LNCaP clone FGC (cell line): ENCODE data around the gene MUC5AC.

Experiments used
- DNase-seq: peaks from one replicate; pipeline ENCODE4 v3.0.0-alpha.2; 2011; ENCODE audit warnings: low read depth
- H3K4me3 ChIP-seq: 2 replicates; pipeline ENCODE4 v1.5.1; 2011; ENCODE audit warnings: mild to moderate bottlenecking, low read depth, low read length, control low read depth
- TF ChIP-seq, protein P1 (sequence below): IDR thresholded peaks from 2 replicates; pipeline ENCODE4 v1.5.1; 2012; ENCODE audit warnings: mild to moderate bottlenecking; ENCODE audit not compliant: control insufficient read depth, insufficient read depth; ENCODE audit errors: extremely low read depth

MUC5AC gene

DNA sequence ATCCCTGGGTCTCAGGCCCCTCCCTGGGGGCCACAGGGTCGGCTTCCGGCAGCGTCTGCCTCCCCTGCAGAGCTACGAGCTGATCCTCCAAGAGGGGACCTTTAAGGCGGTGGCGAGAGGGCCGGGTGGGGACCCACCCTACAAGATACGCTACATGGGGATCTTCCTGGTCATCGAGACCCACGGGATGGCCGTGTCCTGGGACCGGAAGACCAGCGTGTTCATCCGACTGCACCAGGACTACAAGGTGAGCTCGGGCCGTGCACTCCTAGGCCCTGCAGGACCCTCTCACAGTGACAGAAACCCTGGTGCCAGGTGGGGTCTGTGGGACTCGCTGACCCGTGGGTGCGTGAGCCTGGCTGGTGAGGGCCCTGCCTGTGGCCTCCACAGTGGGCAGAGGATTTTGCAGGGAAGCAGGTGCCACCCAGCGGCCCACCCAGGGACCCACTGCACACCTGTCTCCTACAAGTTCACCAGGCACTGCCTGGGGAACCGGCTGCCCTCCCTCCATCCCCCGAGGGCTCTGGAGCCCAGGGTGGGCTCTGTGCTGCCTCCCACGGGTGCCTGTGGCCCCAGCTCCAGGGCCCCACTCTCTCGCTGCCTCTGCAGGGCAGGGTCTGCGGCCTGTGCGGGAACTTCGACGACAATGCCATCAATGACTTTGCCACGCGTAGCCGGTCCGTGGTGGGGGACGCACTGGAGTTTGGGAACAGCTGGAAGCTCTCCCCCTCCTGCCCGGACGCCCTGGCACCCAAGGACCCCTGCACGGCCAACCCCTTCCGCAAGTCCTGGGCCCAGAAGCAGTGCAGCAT, 78.8 kb downstream of the MUC5AC start:
- no peak overlapping the region for H3K4me3 ChIP-seq
- no peak for DNase-seq

DNA sequence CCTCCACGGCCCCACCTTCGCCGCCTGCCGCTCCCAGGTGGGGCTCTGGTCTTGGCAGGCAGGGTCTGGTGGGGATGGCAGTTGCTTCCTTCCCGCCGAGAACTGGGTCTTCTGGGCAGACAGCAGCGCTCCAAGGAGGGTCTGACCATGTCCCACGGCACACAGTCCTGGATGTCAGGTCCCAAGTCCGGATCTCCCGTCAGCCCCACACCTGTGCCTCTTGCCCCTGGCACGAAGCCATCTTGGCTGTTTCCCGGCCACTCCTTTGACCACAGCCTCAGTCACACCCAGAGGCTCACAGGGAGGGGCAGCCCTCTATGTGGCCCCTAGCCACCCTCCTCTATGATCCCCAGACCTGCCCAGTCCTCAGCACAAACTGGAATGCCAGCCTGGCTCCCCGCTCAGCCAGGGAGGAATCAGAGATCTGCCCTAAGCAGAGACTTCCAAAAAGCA, 79.4 kb downstream of the MUC5AC start:
- TF ChIP-seq, protein P1, sequence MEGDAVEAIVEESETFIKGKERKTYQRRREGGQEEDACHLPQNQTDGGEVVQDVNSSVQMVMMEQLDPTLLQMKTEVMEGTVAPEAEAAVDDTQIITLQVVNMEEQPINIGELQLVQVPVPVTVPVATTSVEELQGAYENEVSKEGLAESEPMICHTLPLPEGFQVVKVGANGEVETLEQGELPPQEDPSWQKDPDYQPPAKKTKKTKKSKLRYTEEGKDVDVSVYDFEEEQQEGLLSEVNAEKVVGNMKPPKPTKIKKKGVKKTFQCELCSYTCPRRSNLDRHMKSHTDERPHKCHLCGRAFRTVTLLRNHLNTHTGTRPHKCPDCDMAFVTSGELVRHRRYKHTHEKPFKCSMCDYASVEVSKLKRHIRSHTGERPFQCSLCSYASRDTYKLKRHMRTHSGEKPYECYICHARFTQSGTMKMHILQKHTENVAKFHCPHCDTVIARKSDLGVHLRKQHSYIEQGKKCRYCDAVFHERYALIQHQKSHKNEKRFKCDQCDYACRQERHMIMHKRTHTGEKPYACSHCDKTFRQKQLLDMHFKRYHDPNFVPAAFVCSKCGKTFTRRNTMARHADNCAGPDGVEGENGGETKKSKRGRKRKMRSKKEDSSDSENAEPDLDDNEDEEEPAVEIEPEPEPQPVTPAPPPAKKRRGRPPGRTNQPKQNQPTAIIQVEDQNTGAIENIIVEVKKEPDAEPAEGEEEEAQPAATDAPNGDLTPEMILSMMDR: no peak
- H3K4me3 ChIP-seq: no peak overlapping the region
- DNase-seq: no peak

More for the DNA sequence above, 78.8 kb downstream of the MUC5AC start:
- TF ChIP-seq, protein P1: no peak

DNA sequence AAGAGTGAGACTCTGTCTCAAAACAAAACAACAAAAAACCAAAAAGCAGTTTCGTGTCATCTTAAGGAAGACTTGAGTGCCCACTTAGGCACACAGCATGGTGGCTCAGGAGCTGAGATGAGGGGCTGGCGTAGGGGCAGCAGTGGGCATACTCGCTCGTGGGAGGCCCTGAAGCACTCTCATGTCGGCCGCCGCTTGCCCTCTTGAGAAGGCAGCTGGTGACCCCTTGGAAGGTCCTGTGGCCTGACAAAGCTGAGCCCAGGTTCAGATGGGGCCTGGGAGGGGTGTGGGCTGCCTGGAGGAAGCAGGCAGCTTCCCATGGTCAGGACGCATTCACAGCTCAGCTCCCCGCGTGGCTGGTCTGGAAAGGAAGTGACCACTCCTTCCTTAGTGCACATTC, 80.1 kb downstream of the MUC5AC start:
- DNase-seq: no peak
- TF ChIP-seq, protein P1: no peak

GRCh38 chr11:1238767-1239595, 81.2 kb downstream of the MUC5AC start:
- TF ChIP-seq, protein P1: no peak
- no peak overlapping the region for H3K4me3 ChIP-seq
- DNase-seq: peak; percentile 45

More for the DNA sequence above, 80.1 kb downstream of the MUC5AC start:
- no peak overlapping the region for H3K4me3 ChIP-seq

- no peak for DNase-seq
- TF ChIP-seq, protein P1: no peak
- no peak overlapping the region for H3K4me3 ChIP-seq
Measured at GRCh38 chr11:1239596-1240205, 81.9 kb downstream of the MUC5AC start.

DNA sequence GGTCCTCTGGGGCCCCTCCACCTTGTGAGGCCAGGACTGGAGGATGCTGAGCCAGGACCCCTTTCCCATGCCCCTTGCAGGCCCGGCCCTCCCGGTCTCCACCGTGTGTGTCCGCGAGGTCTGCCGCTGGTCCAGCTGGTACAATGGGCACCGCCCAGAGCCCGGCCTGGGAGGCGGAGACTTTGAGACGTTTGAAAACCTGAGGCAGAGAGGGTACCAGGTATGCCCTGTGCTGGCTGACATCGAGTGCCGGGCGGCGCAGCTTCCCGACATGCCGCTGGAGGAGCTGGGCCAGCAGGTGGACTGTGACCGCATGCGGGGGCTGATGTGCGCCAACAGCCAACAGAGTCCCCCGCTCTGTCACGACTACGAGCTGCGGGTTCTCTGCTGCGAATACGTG, 83.0 kb downstream of the MUC5AC start:
- TF ChIP-seq, protein P1: no peak

More for the DNA sequence above, 83.0 kb downstream of the MUC5AC start:
- DNase-seq: no peak
- H3K4me3 ChIP-seq: no peak overlapping the region
